ELF-1 (cell line): ENCODE measurements around the gene DLEC1.
A peak's percentile ranks its signal among the peaks of the same experiment; 100 is the strongest.
"Not testable (repeated sequence)": the region's sequence is repeated elsewhere in the genome, so short reads cannot be mapped to it uniquely, and the experiment has no call there.

Source experiments
- DNase-seq: peaks from one replicate; pipeline ENCODE4 v3.0.0-alpha.2; 2016; ENCODE audit warnings: low read depth, low spot score

The DLEC1 gene

GRCh38 chr3:38154625-38155255 is 115.7 kb downstream of the DLEC1 start:
- DNase-seq = peak; percentile 61

- DNase-seq = no peak
These were observed 116.8 kb downstream of the DLEC1 start for GRCh38 chr3:38155825-38156224.

GRCh38 chr3:38157117-38157516 is 118.1 kb downstream of the DLEC1 start:
- DNase-seq = no peak

- DNase-seq = no peak
These were observed 118.6 kb downstream of the DLEC1 start for GRCh38 chr3:38157595-38157994.

- DNase-seq = no peak
These were observed 119.5 kb downstream of the DLEC1 start for GRCh38 chr3:38158472-38158871.

- DNase-seq = not testable (repeated sequence)
These were observed 121.7 kb downstream of the DLEC1 start for GRCh38 chr3:38160704-38161103.

GRCh38 chr3:38163117-38163840 is 124.3 kb downstream of the DLEC1 start:
- DNase-seq = peak; percentile 21

- no peak for DNase-seq
These were observed 125.0 kb downstream of the DLEC1 start for GRCh38 chr3:38163841-38164642.

- DNase-seq = no peak
These were observed 125.6 kb downstream of the DLEC1 start for GRCh38 chr3:38164643-38164951.

- peak; percentile 100 for DNase-seq
These were observed 126.1 kb downstream of the DLEC1 start, which contains the start of gene OXSR1 for GRCh38 chr3:38164952-38165721. TSS of gene OXSR1 (plus strand) at chr3:38165537. CDS start at chr3:38165877, 340 bp downstream.

- DNase-seq = peak; percentile 37
These were observed 126.8 kb downstream of the DLEC1 start for GRCh38 chr3:38165722-38166387.

- DNase-seq = no peak
These were observed 128.6 kb downstream of the DLEC1 start for GRCh38 chr3:38167591-38167990.

- no peak for DNase-seq
These were observed 129.4 kb downstream of the DLEC1 start for GRCh38 chr3:38168151-38169026.

GRCh38 chr3:38169027-38169317 is 130.0 kb downstream of the DLEC1 start:
- no peak for DNase-seq

- no peak for DNase-seq
These were observed 131.7 kb downstream of the DLEC1 start for GRCh38 chr3:38170722-38171121.

GRCh38 chr3:38171622-38172021 is 132.6 kb downstream of the DLEC1 start:
- DNase-seq = no peak
